ENCODE results near the gene STXBP5.

Gene STXBP5

GRCh38 chr6:147226877-147227276 lies 22.7 kb downstream of the STXBP5 start:
- Histone ChIP-seq H3K9ac (ENCODE audit: low read length) (no peak overlapping the region), H3K4me3 (ENCODE audit: low read length) (no peak overlapping the region), H3K36me3 (ENCODE audit: control insufficient read depth, insufficient read depth, low read length, severe bottlenecking) (peaks cover 23% of the 10 kb centered on the region), H3K9me3 (ENCODE audit: control insufficient read depth, low read length) (no peaks in the 10 kb centered on the region), H3K27me3 (replicated peaks; ENCODE audit: control insufficient read depth, insufficient read depth, low read length) (no peaks in the 10 kb centered on the region), H3K4me1 (ENCODE audit: control insufficient read depth, insufficient read depth, low read length) (peaks cover 21% of the 10 kb centered on the region)
- no peak for DNase-seq (ENCODE audit: low read depth)

GRCh38 chr6:147227770-147228320 lies 23.6 kb downstream of the STXBP5 start:
- Histone ChIP-seq H3K36me3 (ENCODE audit: control insufficient read depth, insufficient read depth, low read length, severe bottlenecking) (peaks cover 22% of the 10 kb centered on the region), H3K4me3 (ENCODE audit: low read length) (no peak overlapping the region), H3K4me1 (ENCODE audit: control insufficient read depth, insufficient read depth, low read length) (peaks cover 15% of the 10 kb centered on the region), H3K27me3 (replicated peaks; ENCODE audit: control insufficient read depth, insufficient read depth, low read length) (no peaks in the 10 kb centered on the region), H3K9ac (ENCODE audit: low read length) (no peak overlapping the region), H3K9me3 (ENCODE audit: control insufficient read depth, low read length) (no peaks in the 10 kb centered on the region)
- no peak for DNase-seq (ENCODE audit: low read depth)

GRCh38 chr6:147231589-147231988 lies 27.4 kb downstream of the STXBP5 start:
- DNase-seq (ENCODE audit: low read depth): no peak
- peaks cover 8% of the 10 kb centered on the region for H3K4me1 ChIP-seq (ENCODE audit: control insufficient read depth, insufficient read depth, low read length)
- H3K36me3 ChIP-seq (ENCODE audit: control insufficient read depth, insufficient read depth, low read length, severe bottlenecking): peaks cover 16% of the 10 kb centered on the region
- H3K4me3 ChIP-seq (ENCODE audit: low read length): no peak overlapping the region
- no peak overlapping the region for H3K9ac ChIP-seq (ENCODE audit: low read length)
- H3K27me3 ChIP-seq (replicated peaks; ENCODE audit: control insufficient read depth, insufficient read depth, low read length): no peaks in the 10 kb centered on the region
- no peaks in the 10 kb centered on the region for H3K9me3 ChIP-seq (ENCODE audit: control insufficient read depth, low read length)

- no peak for DNase-seq (ENCODE audit: low read depth)
- H3K4me3 ChIP-seq (ENCODE audit: low read length): no peak overlapping the region
- H3K4me1 ChIP-seq (ENCODE audit: control insufficient read depth, insufficient read depth, low read length): peaks cover 8% of the 10 kb centered on the region
- no peaks in the 10 kb centered on the region for H3K9me3 ChIP-seq (ENCODE audit: control insufficient read depth, low read length)
- no peak overlapping the region for H3K9ac ChIP-seq (ENCODE audit: low read length)
- peaks cover 40% of the 10 kb centered on the region for H3K36me3 ChIP-seq (ENCODE audit: control insufficient read depth, insufficient read depth, low read length, severe bottlenecking)
- H3K27me3 ChIP-seq (replicated peaks; ENCODE audit: control insufficient read depth, insufficient read depth, low read length): no peaks in the 10 kb centered on the region
Observed at GRCh38 chr6:147234685-147235084, 30.5 kb downstream of the STXBP5 start.

- Histone ChIP-seq H3K27me3 (replicated peaks; ENCODE audit: control insufficient read depth, insufficient read depth, low read length) (no peaks in the 10 kb centered on the region), H3K4me3 (ENCODE audit: low read length) (no peak overlapping the region), H3K9me3 (ENCODE audit: control insufficient read depth, low read length) (no peaks in the 10 kb centered on the region), H3K4me1 (ENCODE audit: control insufficient read depth, insufficient read depth, low read length) (no peaks in the 10 kb centered on the region), H3K36me3 (ENCODE audit: control insufficient read depth, insufficient read depth, low read length, severe bottlenecking) (peaks cover 74% of the 10 kb centered on the region), H3K9ac (ENCODE audit: low read length) (no peak overlapping the region)
- no peak for DNase-seq (ENCODE audit: low read depth)
Observed at GRCh38 chr6:147238164-147238563, 33.9 kb downstream of the STXBP5 start.

GRCh38 chr6:147238906-147239305 lies 34.7 kb downstream of the STXBP5 start:
- DNase-seq (ENCODE audit: low read depth): no peak
- H3K9me3 ChIP-seq (ENCODE audit: control insufficient read depth, low read length): no peaks in the 10 kb centered on the region
- no peak overlapping the region for H3K9ac ChIP-seq (ENCODE audit: low read length)
- peaks cover 75% of the 10 kb centered on the region for H3K36me3 ChIP-seq (ENCODE audit: control insufficient read depth, insufficient read depth, low read length, severe bottlenecking)
- no peaks in the 10 kb centered on the region for H3K4me1 ChIP-seq (ENCODE audit: control insufficient read depth, insufficient read depth, low read length)
- no peak overlapping the region for H3K4me3 ChIP-seq (ENCODE audit: low read length)
- no peaks in the 10 kb centered on the region for H3K27me3 ChIP-seq (replicated peaks; ENCODE audit: control insufficient read depth, insufficient read depth, low read length)

GRCh38 chr6:147244832-147245231 lies 40.6 kb downstream of the STXBP5 start:
- Histone ChIP-seq H3K4me1 (ENCODE audit: control insufficient read depth, insufficient read depth, low read length) (no peaks in the 10 kb centered on the region), H3K9ac (ENCODE audit: low read length) (no peak overlapping the region), H3K4me3 (ENCODE audit: low read length) (no peak overlapping the region), H3K27me3 (replicated peaks; ENCODE audit: control insufficient read depth, insufficient read depth, low read length) (no peaks in the 10 kb centered on the region), H3K36me3 (ENCODE audit: control insufficient read depth, insufficient read depth, low read length, severe bottlenecking) (peaks cover 59% of the 10 kb centered on the region), H3K9me3 (ENCODE audit: control insufficient read depth, low read length) (no peaks in the 10 kb centered on the region)
- DNase-seq (ENCODE audit: low read depth): no peak

- no peaks in the 10 kb centered on the region for H3K27me3 ChIP-seq (replicated peaks; ENCODE audit: control insufficient read depth, insufficient read depth, low read length)
- no peak overlapping the region for H3K4me3 ChIP-seq (ENCODE audit: low read length)
- peaks cover 60% of the 10 kb centered on the region for H3K36me3 ChIP-seq (ENCODE audit: control insufficient read depth, insufficient read depth, low read length, severe bottlenecking)
- no peaks in the 10 kb centered on the region for H3K4me1 ChIP-seq (ENCODE audit: control insufficient read depth, insufficient read depth, low read length)
- H3K9ac ChIP-seq (ENCODE audit: low read length): no peak overlapping the region
- no peak for DNase-seq (ENCODE audit: low read depth)
- no peaks in the 10 kb centered on the region for H3K9me3 ChIP-seq (ENCODE audit: control insufficient read depth, low read length)
Observed at GRCh38 chr6:147245693-147246092, 41.5 kb downstream of the STXBP5 start.

- H3K4me1 ChIP-seq (ENCODE audit: control insufficient read depth, insufficient read depth, low read length): no peaks in the 10 kb centered on the region
- no peaks in the 10 kb centered on the region for H3K9me3 ChIP-seq (ENCODE audit: control insufficient read depth, low read length)
- H3K4me3 ChIP-seq (ENCODE audit: low read length): no peak overlapping the region
- H3K36me3 ChIP-seq (ENCODE audit: control insufficient read depth, insufficient read depth, low read length, severe bottlenecking): peaks cover 59% of the 10 kb centered on the region
- H3K9ac ChIP-seq (ENCODE audit: low read length): no peak overlapping the region
- DNase-seq (ENCODE audit: low read depth): no peak
- no peaks in the 10 kb centered on the region for H3K27me3 ChIP-seq (replicated peaks; ENCODE audit: control insufficient read depth, insufficient read depth, low read length)
Observed at GRCh38 chr6:147246853-147247635, 42.8 kb downstream of the STXBP5 start.

GRCh38 chr6:147248859-147249258 lies 44.6 kb downstream of the STXBP5 start:
- Histone ChIP-seq H3K36me3 (ENCODE audit: control insufficient read depth, insufficient read depth, low read length, severe bottlenecking) (peaks cover 60% of the 10 kb centered on the region), H3K27me3 (replicated peaks; ENCODE audit: control insufficient read depth, insufficient read depth, low read length) (no peaks in the 10 kb centered on the region), H3K4me3 (ENCODE audit: low read length) (no peak overlapping the region), H3K4me1 (ENCODE audit: control insufficient read depth, insufficient read depth, low read length) (no peaks in the 10 kb centered on the region), H3K9ac (ENCODE audit: low read length) (no peak overlapping the region), H3K9me3 (ENCODE audit: control insufficient read depth, low read length) (no peaks in the 10 kb centered on the region)
- DNase-seq (ENCODE audit: low read depth): no peak

GRCh38 chr6:147251072-147251471 lies 46.9 kb downstream of the STXBP5 start:
- Histone ChIP-seq H3K36me3 (ENCODE audit: control insufficient read depth, insufficient read depth, low read length, severe bottlenecking) (peaks cover 58% of the 10 kb centered on the region), H3K4me1 (ENCODE audit: control insufficient read depth, insufficient read depth, low read length) (no peaks in the 10 kb centered on the region), H3K9ac (ENCODE audit: low read length) (no peak overlapping the region), H3K4me3 (ENCODE audit: low read length) (no peak overlapping the region), H3K9me3 (ENCODE audit: control insufficient read depth, low read length) (no peaks in the 10 kb centered on the region), H3K27me3 (replicated peaks; ENCODE audit: control insufficient read depth, insufficient read depth, low read length) (no peaks in the 10 kb centered on the region)
- no peak for DNase-seq (ENCODE audit: low read depth)

Data from adipocyte (in vitro differentiated cells).